ENCODE measurements around the gene VPS8.
"Not testable (repeated sequence)": the region's sequence is repeated elsewhere in the genome, so short reads cannot be mapped to it uniquely, and the experiment has no call there.

The VPS8 gene

DNA sequence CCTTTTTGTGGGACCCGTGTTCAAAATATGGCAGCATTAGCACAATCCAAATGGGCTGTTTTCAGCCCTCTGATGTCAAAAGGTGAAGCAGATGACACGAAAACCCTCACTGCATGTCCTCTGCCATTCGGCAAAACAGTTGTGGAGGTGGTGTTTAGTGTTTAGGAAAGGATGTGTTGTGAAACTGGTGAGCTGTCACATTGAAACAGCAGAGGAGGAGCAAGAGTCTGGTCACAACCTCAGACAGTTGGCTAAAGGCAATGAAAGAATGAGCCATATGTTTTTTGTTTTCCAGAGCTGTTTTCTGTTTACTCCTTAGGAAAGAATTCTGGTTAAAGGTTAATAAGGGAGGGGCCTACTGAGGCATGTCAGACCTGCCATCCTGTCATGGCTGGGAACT lies 140.7 kb downstream of the VPS8 start:
- Histone ChIP-seq H3K4me3 (replicated peaks; ENCODE audit: insufficient read depth, low read length) (no peak overlapping the region), H3K27ac (replicated peaks) (no peak overlapping the region), H3K27me3 (ENCODE audit: insufficient read depth, poor library complexity, severe bottlenecking) (no peaks in the 10 kb centered on the region)
- no peak for TF ChIP-seq GABPA (IDR thresholded peaks at IDR 0.05; ENCODE audit: low read depth)
- no peak for TF ChIP-seq POLR2AphosphoS5 (IDR thresholded peaks at IDR 0.05; ENCODE audit: low read depth)
- TF ChIP-seq, protein P1, sequence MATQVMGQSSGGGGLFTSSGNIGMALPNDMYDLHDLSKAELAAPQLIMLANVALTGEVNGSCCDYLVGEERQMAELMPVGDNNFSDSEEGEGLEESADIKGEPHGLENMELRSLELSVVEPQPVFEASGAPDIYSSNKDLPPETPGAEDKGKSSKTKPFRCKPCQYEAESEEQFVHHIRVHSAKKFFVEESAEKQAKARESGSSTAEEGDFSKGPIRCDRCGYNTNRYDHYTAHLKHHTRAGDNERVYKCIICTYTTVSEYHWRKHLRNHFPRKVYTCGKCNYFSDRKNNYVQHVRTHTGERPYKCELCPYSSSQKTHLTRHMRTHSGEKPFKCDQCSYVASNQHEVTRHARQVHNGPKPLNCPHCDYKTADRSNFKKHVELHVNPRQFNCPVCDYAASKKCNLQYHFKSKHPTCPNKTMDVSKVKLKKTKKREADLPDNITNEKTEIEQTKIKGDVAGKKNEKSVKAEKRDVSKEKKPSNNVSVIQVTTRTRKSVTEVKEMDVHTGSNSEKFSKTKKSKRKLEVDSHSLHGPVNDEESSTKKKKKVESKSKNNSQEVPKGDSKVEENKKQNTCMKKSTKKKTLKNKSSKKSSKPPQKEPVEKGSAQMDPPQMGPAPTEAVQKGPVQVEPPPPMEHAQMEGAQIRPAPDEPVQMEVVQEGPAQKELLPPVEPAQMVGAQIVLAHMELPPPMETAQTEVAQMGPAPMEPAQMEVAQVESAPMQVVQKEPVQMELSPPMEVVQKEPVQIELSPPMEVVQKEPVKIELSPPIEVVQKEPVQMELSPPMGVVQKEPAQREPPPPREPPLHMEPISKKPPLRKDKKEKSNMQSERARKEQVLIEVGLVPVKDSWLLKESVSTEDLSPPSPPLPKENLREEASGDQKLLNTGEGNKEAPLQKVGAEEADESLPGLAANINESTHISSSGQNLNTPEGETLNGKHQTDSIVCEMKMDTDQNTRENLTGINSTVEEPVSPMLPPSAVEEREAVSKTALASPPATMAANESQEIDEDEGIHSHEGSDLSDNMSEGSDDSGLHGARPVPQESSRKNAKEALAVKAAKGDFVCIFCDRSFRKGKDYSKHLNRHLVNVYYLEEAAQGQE (IDR thresholded peaks at IDR 0.05; ENCODE audit: insufficient replicate concordance, low read depth) = no peak
- no peak for TF ChIP-seq SPI1 (IDR thresholded peaks at IDR 0.05; ENCODE audit: borderline replicate concordance, low read depth)
- TF ChIP-seq, protein P2, sequence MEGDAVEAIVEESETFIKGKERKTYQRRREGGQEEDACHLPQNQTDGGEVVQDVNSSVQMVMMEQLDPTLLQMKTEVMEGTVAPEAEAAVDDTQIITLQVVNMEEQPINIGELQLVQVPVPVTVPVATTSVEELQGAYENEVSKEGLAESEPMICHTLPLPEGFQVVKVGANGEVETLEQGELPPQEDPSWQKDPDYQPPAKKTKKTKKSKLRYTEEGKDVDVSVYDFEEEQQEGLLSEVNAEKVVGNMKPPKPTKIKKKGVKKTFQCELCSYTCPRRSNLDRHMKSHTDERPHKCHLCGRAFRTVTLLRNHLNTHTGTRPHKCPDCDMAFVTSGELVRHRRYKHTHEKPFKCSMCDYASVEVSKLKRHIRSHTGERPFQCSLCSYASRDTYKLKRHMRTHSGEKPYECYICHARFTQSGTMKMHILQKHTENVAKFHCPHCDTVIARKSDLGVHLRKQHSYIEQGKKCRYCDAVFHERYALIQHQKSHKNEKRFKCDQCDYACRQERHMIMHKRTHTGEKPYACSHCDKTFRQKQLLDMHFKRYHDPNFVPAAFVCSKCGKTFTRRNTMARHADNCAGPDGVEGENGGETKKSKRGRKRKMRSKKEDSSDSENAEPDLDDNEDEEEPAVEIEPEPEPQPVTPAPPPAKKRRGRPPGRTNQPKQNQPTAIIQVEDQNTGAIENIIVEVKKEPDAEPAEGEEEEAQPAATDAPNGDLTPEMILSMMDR (IDR thresholded peaks at IDR 0.05; ENCODE audit: insufficient read depth, low read length) = no peak
- no peak for DNase-seq (ENCODE audit: low read depth in 1 of 2, low spot score in 1 of 2)

DNA sequence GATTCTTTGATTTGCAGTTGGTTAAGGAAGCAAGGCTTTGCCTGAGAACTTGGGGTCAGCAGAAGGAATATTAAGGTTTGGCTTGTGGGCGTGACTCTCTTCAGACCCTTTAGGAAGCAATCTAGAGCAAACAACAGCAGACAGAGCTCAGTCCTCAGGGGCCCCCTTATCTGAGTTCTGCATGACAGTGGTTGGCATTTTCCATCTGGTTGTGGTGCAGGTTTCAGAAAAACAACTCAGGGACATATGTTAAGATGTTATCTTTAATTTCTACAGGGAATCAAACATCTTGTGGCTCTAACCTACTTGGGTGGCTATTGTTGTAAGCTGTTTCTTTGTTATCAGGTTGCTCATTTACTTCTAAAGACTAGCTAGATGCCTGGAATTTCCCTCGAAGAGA lies 141.4 kb downstream of the VPS8 start:
- TF ChIP-seq, protein P1 (IDR thresholded peaks at IDR 0.05; ENCODE audit: insufficient replicate concordance, low read depth) = no peak
- TF ChIP-seq POLR2AphosphoS5 (IDR thresholded peaks at IDR 0.05; ENCODE audit: low read depth) = no peak
- no peak for TF ChIP-seq GABPA (IDR thresholded peaks at IDR 0.05; ENCODE audit: low read depth)
- no peak for TF ChIP-seq SPI1 (IDR thresholded peaks at IDR 0.05; ENCODE audit: borderline replicate concordance, low read depth)
- TF ChIP-seq, protein P2 (IDR thresholded peaks at IDR 0.05; ENCODE audit: insufficient read depth, low read length) = no peak
- no peak overlapping the region for H3K27ac ChIP-seq (replicated peaks)
- no peak overlapping the region for H3K4me3 ChIP-seq (replicated peaks; ENCODE audit: insufficient read depth, low read length)

DNA sequence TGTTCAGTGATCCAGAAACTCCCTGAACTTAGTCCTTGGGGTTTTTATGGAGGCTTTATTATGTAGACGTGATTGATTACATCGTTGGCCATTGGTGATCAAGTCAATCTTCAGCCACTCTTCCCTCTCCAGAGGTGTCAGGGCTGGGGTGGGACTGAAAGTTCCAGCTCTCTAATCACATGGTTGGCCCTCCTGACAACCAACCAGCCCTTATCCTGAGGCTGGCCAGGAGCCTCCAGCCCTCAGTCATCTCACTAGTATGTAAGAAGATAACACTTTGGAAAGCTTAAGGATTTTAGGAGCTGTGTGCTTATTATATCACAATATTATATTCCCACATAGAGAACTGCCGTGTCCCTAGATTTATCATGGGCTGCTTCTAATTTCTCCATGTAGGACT lies 142.3 kb downstream of the VPS8 start:
- Histone ChIP-seq H3K27me3 (ENCODE audit: insufficient read depth, poor library complexity, severe bottlenecking) (no peaks in the 10 kb centered on the region), H3K4me3 (replicated peaks; ENCODE audit: insufficient read depth, low read length) (no peak overlapping the region), H3K27ac (replicated peaks) (no peak overlapping the region)
- no peak for DNase-seq (ENCODE audit: low read depth in 1 of 2, low spot score in 1 of 2)
- TF ChIP-seq, protein P1 (IDR thresholded peaks at IDR 0.05; ENCODE audit: insufficient replicate concordance, low read depth) = no peak
- no peak for TF ChIP-seq SPI1 (IDR thresholded peaks at IDR 0.05; ENCODE audit: borderline replicate concordance, low read depth)
- TF ChIP-seq POLR2AphosphoS5 (IDR thresholded peaks at IDR 0.05; ENCODE audit: low read depth) = no peak
- no peak for TF ChIP-seq GABPA (IDR thresholded peaks at IDR 0.05; ENCODE audit: low read depth)
- TF ChIP-seq, protein P2 (IDR thresholded peaks at IDR 0.05; ENCODE audit: insufficient read depth, low read length) = no peak

More for the DNA sequence above, 141.4 kb downstream of the VPS8 start:
- DNase-seq (ENCODE audit: low read depth in 1 of 2, low spot score in 1 of 2) = no peak
- no peaks in the 10 kb centered on the region for H3K27me3 ChIP-seq (ENCODE audit: insufficient read depth, poor library complexity, severe bottlenecking)

DNA sequence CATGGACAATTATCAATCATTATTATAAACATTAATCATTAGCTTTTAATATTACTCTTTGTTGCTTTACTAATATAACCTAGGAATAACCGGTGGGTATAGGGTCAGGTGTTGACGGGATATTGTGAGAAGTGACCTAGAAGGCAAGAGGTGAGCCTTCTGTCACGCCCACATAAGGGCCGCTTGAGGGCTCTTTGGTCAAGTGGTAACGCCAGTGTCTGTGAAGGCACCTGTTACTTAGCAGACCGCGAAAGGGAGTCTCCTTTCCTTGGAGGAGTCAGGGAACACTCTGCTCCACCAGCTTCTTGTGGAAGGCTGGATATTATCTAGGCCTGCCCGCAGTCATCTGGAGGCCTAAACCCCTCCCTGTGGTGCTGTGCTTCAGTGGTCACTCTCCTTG lies 142.9 kb downstream of the VPS8 start:
- H3K27ac ChIP-seq (replicated peaks); H3K4me3 ChIP-seq (replicated peaks; ENCODE audit: insufficient read depth, low read length); DNase-seq (ENCODE audit: low read depth in 1 of 2, low spot score in 1 of 2); H3K27me3 ChIP-seq (ENCODE audit: insufficient read depth, poor library complexity, severe bottlenecking): not testable (repeated sequence)
